Measurements from ENCODE around the gene HSP90AA1. TPM values are rescaled to one million over a fixed set of nuclear protein-coding genes. Genes with fewer than 3 reads are reported as not detected.

The HSP90AA1 gene
- total RNA-seq, 2 experiments from 2014 or later: 451 to 462 TPM

GRCh38 chr14:102105369-102105768 lies 18.5 kb upstream of the HSP90AA1 start:
- ChIA-PET POLR2A (no interaction called here), CTCF (interaction anchor here (1.3 kb wide), 1 partner anchor 9 kb away, joined by 6 read pairs; no protein-coding TSS in a partner anchor)

DNA sequence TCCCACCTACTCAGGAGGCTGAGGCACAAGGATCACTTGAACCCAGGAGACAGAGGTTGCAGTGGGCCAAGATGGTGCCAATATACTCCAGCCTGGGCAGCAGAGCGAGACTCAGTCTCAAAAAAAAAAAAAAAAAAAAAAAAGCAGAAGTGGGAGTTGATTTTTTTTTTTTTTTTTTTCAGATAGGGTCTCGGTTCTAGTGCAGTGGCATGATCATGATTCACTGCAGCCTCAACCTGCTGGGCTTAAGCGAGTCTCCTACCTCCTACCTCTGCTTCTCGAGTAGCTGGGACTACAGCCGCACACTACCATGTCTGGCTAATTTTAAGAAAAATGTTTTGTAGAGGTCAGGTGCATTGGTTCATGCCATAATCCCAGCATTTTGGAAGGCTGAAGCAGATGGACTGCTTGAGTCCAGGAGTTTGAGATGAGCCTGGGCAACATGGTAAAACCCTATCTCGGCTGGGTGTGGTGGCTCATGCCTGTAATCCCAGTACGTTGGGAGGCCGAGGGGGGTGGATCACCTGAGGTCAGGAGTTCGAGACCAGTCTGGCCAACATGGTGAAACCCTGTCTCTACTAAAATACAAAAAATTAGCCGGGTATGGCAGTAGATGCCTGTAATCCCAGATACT lies 16.3 kb upstream of the HSP90AA1 start:
- H3K36me3 Mint-ChIP-seq (ENCODE audit: low read depth): no peaks in the 10 kb centered on the region
- H3K4me3 Mint-ChIP-seq: no peak overlapping the region
- H3K27me3 Mint-ChIP-seq: no peaks in the 10 kb centered on the region
- H3K9me3 Mint-ChIP-seq: no peaks in the 10 kb centered on the region
- ChIA-PET POLR2A (no interaction called here), CTCF (no interaction called here)
- no peak for DNase-seq
- H3K27ac Mint-ChIP-seq: no peak overlapping the region
- Histone ChIP-seq H3K27ac (ENCODE audit: low read depth in 1 of 2, low read length in 2 of 2) (no peak overlapping the region), H3K36me3 (ENCODE audit: insufficient read depth, low read length) (no peaks in the 10 kb centered on the region), H3K9me3 (ENCODE audit: control insufficient read depth in 1 of 2, insufficient read depth in 1 of 2, low read length in 2 of 2) (no peaks in the 10 kb centered on the region), H3K27me3 (ENCODE audit: control insufficient read depth in 1 of 2, insufficient read depth in 2 of 2, low read length in 2 of 2) (no peaks in the 10 kb centered on the region), H3K4me1 (ENCODE audit: insufficient read depth, low read length) (no peaks in the 10 kb centered on the region), H3K4me3 (ENCODE audit: low read length) (no peak overlapping the region)
- ATAC-seq (ENCODE audit: poor library complexity): no peak
- no peaks in the 10 kb centered on the region for H3K4me1 Mint-ChIP-seq (ENCODE audit: low read depth)
- TF ChIP-seq, protein P1, sequence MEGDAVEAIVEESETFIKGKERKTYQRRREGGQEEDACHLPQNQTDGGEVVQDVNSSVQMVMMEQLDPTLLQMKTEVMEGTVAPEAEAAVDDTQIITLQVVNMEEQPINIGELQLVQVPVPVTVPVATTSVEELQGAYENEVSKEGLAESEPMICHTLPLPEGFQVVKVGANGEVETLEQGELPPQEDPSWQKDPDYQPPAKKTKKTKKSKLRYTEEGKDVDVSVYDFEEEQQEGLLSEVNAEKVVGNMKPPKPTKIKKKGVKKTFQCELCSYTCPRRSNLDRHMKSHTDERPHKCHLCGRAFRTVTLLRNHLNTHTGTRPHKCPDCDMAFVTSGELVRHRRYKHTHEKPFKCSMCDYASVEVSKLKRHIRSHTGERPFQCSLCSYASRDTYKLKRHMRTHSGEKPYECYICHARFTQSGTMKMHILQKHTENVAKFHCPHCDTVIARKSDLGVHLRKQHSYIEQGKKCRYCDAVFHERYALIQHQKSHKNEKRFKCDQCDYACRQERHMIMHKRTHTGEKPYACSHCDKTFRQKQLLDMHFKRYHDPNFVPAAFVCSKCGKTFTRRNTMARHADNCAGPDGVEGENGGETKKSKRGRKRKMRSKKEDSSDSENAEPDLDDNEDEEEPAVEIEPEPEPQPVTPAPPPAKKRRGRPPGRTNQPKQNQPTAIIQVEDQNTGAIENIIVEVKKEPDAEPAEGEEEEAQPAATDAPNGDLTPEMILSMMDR (IDR thresholded peaks at IDR 0.05): no peak
- intact Hi-C loops (cut with DNase I, micrococcal nuclease): no loop called here

More at GRCh38 chr14:102105369-102105768, 18.5 kb upstream of the HSP90AA1 start:
- H3K4me3 Mint-ChIP-seq: no peak overlapping the region
- no peak overlapping the region for H3K27ac ChIP-seq (ENCODE audit: low read depth in 1 of 2, low read length in 2 of 2)
- H3K9me3 Mint-ChIP-seq: no peaks in the 10 kb centered on the region
- no peaks in the 10 kb centered on the region for H3K27me3 Mint-ChIP-seq
- ATAC-seq (ENCODE audit: poor library complexity) (no peak), DNase-seq (no peak)
- no peaks in the 10 kb centered on the region for H3K27me3 ChIP-seq (ENCODE audit: control insufficient read depth in 1 of 2, insufficient read depth in 2 of 2, low read length in 2 of 2)
- H3K9me3 ChIP-seq (ENCODE audit: control insufficient read depth in 1 of 2, insufficient read depth in 1 of 2, low read length in 2 of 2): peaks cover 0 to 2% of the 10 kb centered on the region in 2 experiments
- H3K36me3 ChIP-seq (ENCODE audit: insufficient read depth, low read length): no peaks in the 10 kb centered on the region
- no peaks in the 10 kb centered on the region for H3K4me1 Mint-ChIP-seq (ENCODE audit: low read depth)
- TF ChIP-seq, protein P1 (IDR thresholded peaks at IDR 0.05): no peak
- H3K27ac Mint-ChIP-seq: no peak overlapping the region
- no peaks in the 10 kb centered on the region for H3K4me1 ChIP-seq (ENCODE audit: insufficient read depth, low read length)
- H3K4me3 ChIP-seq (ENCODE audit: low read length): no peak overlapping the region
- no peaks in the 10 kb centered on the region for H3K36me3 Mint-ChIP-seq (ENCODE audit: low read depth)
- intact Hi-C loops (cut with DNase I, micrococcal nuclease): no loop called here

- H3K27ac Mint-ChIP-seq: no peak overlapping the region
- Histone ChIP-seq H3K27me3 (ENCODE audit: control insufficient read depth in 1 of 2, insufficient read depth in 2 of 2, low read length in 2 of 2) (no peaks in the 10 kb centered on the region), H3K4me3 (ENCODE audit: low read length) (no peak overlapping the region), H3K9me3 (ENCODE audit: control insufficient read depth in 1 of 2, insufficient read depth in 1 of 2, low read length in 2 of 2) (no peaks in the 10 kb centered on the region), H3K36me3 (ENCODE audit: insufficient read depth, low read length) (no peaks in the 10 kb centered on the region), H3K4me1 (ENCODE audit: insufficient read depth, low read length) (peaks cover 5% of the 10 kb centered on the region), H3K27ac (ENCODE audit: low read depth in 1 of 2, low read length in 2 of 2) (no peak overlapping the region)
- no peak for ATAC-seq (ENCODE audit: poor library complexity)
- POLR2A ChIA-PET: no interaction called here
- CTCF ChIA-PET: interaction anchor here (0.7 to 2.1 kb wide), 8 partner anchors 9 to 233 kb away, joined by 3 to 28 read pairs (median 5); partner anchors contain the start of gene HSP90AA1
- TF ChIP-seq, protein P1 (IDR thresholded peaks at IDR 0.05): no peak
- intact Hi-C loops (cut with DNase I, micrococcal nuclease): loop anchor here in 1 of 2 experiments (5.0 kb wide), 2 partner anchors 50 to 390 kb away; no protein-coding TSS in a partner anchor
- H3K27me3 Mint-ChIP-seq: no peaks in the 10 kb centered on the region
- H3K9me3 Mint-ChIP-seq: no peaks in the 10 kb centered on the region
- no peaks in the 10 kb centered on the region for H3K36me3 Mint-ChIP-seq (ENCODE audit: low read depth)
- H3K4me1 Mint-ChIP-seq (ENCODE audit: low read depth): no peaks in the 10 kb centered on the region
- no peak for DNase-seq
- no peak overlapping the region for H3K4me3 Mint-ChIP-seq
These were observed 10.7 kb upstream of the HSP90AA1 start for GRCh38 chr14:102097441-102098135.

Measured in CD4-positive, alpha-beta T cell (primary cell).